ENCODE measurements around the gene EDAR.
A peak's percentile ranks its signal among the peaks of the same experiment; 100 is the strongest.

- TF ChIP-seq POLR2AphosphoS5 (IDR thresholded peaks at IDR 0.05; ENCODE audit: borderline replicate concordance, low read depth, low read length), result no peak
- TF ChIP-seq EZH2 (IDR thresholded peaks at IDR 0.05), result peak; percentile 94
- no peak for TF ChIP-seq FOXP2 (optimal IDR thresholded peaks at IDR 0.05; ENCODE audit: control extremely low read depth, extremely low read length, insufficient read depth)
These were observed 42.6 kb upstream of the EDAR start for GRCh38 chr2:109031476-109032228.

Measured in SK-N-MC (cell line).